K562 (cell line): ENCODE measurements around the gene UBE3B. TPM values are rescaled to one million over a fixed set of nuclear protein-coding genes. Genes with fewer than 3 reads are reported as not detected.

Experiments
- CCNT2 ChIP-seq: IDR thresholded peaks from 2 replicates; pipeline ENCODE4 v1.6.1; 2011; ENCODE audit warnings: borderline replicate concordance, low read depth, mild to moderate bottlenecking, moderate library complexity, mixed read lengths, low read length; ENCODE audit not compliant: insufficient read length; ENCODE audit errors: extremely low read depth
- EGR1 ChIP-seq: fragments of 450-650 bp; conservative IDR thresholded peaks from 2 replicates; pipeline ENCODE4 v1.6.1; 2017; ENCODE audit warnings: mild to moderate bottlenecking
- ESRRA ChIP-seq: fragments of 450-650 bp; IDR thresholded peaks from 2 replicates; pipeline ENCODE4 v1.6.1; 2014; ENCODE audit warnings: low read depth, mild to moderate bottlenecking, moderate library complexity, borderline replicate concordance
- FOXA1 ChIP-seq: fragments of 450-650 bp; IDR thresholded peaks from 2 replicates; pipeline ENCODE4 v1.6.1; 2016; ENCODE audit warnings: mild to moderate bottlenecking, borderline replicate concordance
- FOXJ2 ChIP-seq: fragments of 200-800 bp; sonication (Bioruptor generic); IDR thresholded peaks from 2 replicates; pipeline ENCODE4 v1.6.1; 2016; ENCODE audit warnings: missing genetic modification characterization, missing compliant biosample characterization
- MIER1 ChIP-seq: fragments of 450-650 bp; IDR thresholded peaks from 2 replicates; pipeline ENCODE4 v1.6.1; 2016; ENCODE audit warnings: antibody characterized with exemption, mild to moderate bottlenecking, low read depth
- MXI1 ChIP-seq: IDR thresholded peaks from 2 replicates; pipeline ENCODE4 v1.6.1; 2011; ENCODE audit warnings: low read depth, mild to moderate bottlenecking, improper control_type of control experiment, low read length
- NFYB ChIP-seq: IDR thresholded peaks from 2 replicates; pipeline ENCODE4 v1.6.1; 2011; ENCODE audit warnings: mild to moderate bottlenecking, moderate library complexity; ENCODE audit not compliant: insufficient read length; ENCODE audit errors: extremely low read depth
- NR2C1 ChIP-seq, 2 experiments: fragments of 450-650 bp; IDR thresholded peaks; 2 replicates each; pipeline ENCODE4 v1.6.1; 2017; ENCODE audit warnings: mild to moderate bottlenecking in 2 of 2, antibody characterized with exemption in 1 of 2, inconsistent platforms in 1 of 2, missing compliant biosample characterization in 1 of 2, missing genetic modification characterization in 1 of 2
- PHB ChIP-seq: fragments of 250-450 bp; sonication (Bioruptor Pico); IDR thresholded peaks from 2 replicates; pipeline ENCODE4 v1.5.0; 2021
- SMC3 ChIP-seq: conservative IDR thresholded peaks from 2 replicates; pipeline ENCODE4 v1.6.1; 2011; ENCODE audit warnings: low read depth, low read length, improper control_type of control experiment; ENCODE audit not compliant: insufficient read depth
- SRSF1 ChIP-seq: fragments of 200-400 bp; formaldehyde crosslinking; IDR thresholded peaks from 2 replicates; pipeline ENCODE4 v1.6.1; 2017; ENCODE audit warnings: mild to moderate bottlenecking, low read depth, low read length, moderate library complexity
- TBP ChIP-seq: optimal IDR thresholded peaks from 2 replicates; pipeline ENCODE3; 2011; ENCODE audit warnings: low read depth, low read length, improper control_type of control experiment
- TCF3 ChIP-seq: sonication (generic); formaldehyde crosslinking; IDR thresholded peaks from 2 replicates; pipeline ENCODE4 v1.4.0; 2020; ENCODE audit warnings: mild to moderate bottlenecking, missing genetic modification reagents
- TFAM ChIP-seq: fragments of 250-450 bp; sonication (Bioruptor Pico); conservative IDR thresholded peaks from 2 replicates; pipeline ENCODE4 v1.5.0; 2021; ENCODE audit warnings: mild to moderate bottlenecking, moderate library complexity
- ZNF699 ChIP-seq: fragments of 250-450 bp; sonication (Bioruptor Pico); IDR thresholded peaks from 2 replicates; pipeline ENCODE4 v1.8.0; 2021; ENCODE audit warnings: mild to moderate bottlenecking, moderate library complexity; ENCODE audit not compliant: insufficient replicate concordance
- ZNF707 ChIP-seq: fragments of 250-450 bp; sonication (Bioruptor Pico); conservative IDR thresholded peaks from 2 replicates; pipeline ENCODE4 v1.8.0; 2022; ENCODE audit warnings: inconsistent platforms, mild to moderate bottlenecking, moderate library complexity
- ZNF830 ChIP-seq: fragments of 250-450 bp; sonication (Bioruptor Pico); IDR thresholded peaks from 2 replicates; pipeline ENCODE4 v1.5.0; 2021; ENCODE audit warnings: mild to moderate bottlenecking
- polyA plus RNA-seq, 8 experiments: library from polyadenylated mRNA; depleted of rRNA in 4 of 8; stranded (reverse) in 5 of 8; unstranded in 3 of 8; fragments of >200 nt; fragmentation: Nextera tagmentation in 2 of 8; fragmentation: Illumina TruSeq in 1 of 8; extraction: Ambion mirVana in 2 of 8; extraction: Trizol in 1 of 8; gene quantifications; 2 replicates each; pipeline versions ENCODE4 v1.2.1 to v1.2.3, GENCODE V29; 2011 to 2014; ENCODE audit warnings: inconsistent platforms in 1 of 8, missing spikeins in 1 of 8
- total RNA-seq, 7 experiments: library from RNA; depleted of rRNA in 6 of 7; stranded (reverse); fragments of >200 nt in 6 of 7; fragmentation: Illumina TruSeq in 2 of 7; extraction: Trizol in 2 of 7; gene quantifications; 2 replicates each; pipeline versions ENCODE4 v1.2.1 to v1.2.3, GENCODE V29; 2011 to 2021; ENCODE audit warnings: low replicate concordance in 1 of 7
- TF ChIP-seq, protein P1 (sequence below): fragments of 200-400 bp; formaldehyde crosslinking; IDR thresholded peaks from 2 replicates; pipeline ENCODE4 v1.6.1; 2017; ENCODE audit warnings: mild to moderate bottlenecking, low read depth, low read length, moderate library complexity
- TF ChIP-seq, protein P2 (sequence below): sonication (generic); formaldehyde crosslinking; IDR thresholded peaks from 2 replicates; pipeline ENCODE4 v1.8.0; 2022; ENCODE audit warnings: mild to moderate bottlenecking, low read depth, missing genetic modification reagents
- TF ChIP-seq, protein P3 (sequence below): IDR thresholded peaks from 3 replicates; pipeline ENCODE4 v1.6.1; 2011; ENCODE audit warnings: borderline replicate concordance, mild to moderate bottlenecking, moderate library complexity; ENCODE audit not compliant: insufficient read length; ENCODE audit errors: extremely low read depth

The UBE3B gene
- total and polyA plus RNA-seq, 9 of the 15 experiments (the other 6 are each of a cell fraction or from before 2014, with no cell fraction given) = 7.6 to 23.6 (median 15.5) TPM

DNA sequence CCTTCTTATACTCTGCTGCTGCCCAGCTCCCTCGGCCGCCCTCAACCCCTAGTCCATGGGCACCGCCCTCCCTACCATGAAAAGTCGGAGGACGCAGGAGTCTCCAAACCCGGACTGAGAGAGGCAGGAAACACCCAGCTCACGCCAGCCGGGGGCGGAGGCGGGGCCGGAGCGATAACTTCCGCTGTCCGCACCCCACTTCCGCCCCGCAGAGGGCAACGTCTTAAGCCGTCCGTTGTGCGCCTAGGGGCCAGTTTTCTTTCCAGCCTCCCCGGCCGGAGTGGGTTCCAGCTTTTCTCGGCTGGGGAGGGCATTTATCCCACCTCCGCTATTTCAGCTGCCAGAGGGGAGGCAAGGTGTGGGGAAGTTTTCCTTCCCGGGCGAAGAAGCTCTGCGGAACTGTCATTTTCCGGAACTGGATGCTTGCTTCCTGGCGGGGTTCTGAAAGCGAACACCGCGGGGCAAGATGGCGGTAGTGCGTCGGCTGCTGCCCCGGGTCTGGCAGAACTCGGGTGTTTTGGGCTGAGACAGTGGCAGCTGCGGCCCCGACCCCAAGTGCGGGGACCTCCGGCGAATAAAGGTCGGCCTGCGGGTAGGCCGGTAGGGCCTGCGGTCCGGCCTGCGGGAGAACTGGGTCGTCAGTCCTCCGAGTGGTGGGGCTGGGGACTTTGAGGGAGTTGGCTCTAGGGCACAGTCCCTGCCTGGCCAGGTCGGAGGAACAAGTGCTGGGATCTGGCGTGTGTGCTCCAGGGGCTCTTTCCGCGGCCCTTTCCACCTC, at the start of gene UBE3B, which contains the start of gene KCTD10 (continued):
- no peak for TF ChIP-seq SRSF1
- no peak for TF ChIP-seq NFYB
- 0 out of 2 replicates have a peak, but pooled peaks have one; percentile 75 for TF ChIP-seq ZNF830
- TF ChIP-seq, protein P1, sequence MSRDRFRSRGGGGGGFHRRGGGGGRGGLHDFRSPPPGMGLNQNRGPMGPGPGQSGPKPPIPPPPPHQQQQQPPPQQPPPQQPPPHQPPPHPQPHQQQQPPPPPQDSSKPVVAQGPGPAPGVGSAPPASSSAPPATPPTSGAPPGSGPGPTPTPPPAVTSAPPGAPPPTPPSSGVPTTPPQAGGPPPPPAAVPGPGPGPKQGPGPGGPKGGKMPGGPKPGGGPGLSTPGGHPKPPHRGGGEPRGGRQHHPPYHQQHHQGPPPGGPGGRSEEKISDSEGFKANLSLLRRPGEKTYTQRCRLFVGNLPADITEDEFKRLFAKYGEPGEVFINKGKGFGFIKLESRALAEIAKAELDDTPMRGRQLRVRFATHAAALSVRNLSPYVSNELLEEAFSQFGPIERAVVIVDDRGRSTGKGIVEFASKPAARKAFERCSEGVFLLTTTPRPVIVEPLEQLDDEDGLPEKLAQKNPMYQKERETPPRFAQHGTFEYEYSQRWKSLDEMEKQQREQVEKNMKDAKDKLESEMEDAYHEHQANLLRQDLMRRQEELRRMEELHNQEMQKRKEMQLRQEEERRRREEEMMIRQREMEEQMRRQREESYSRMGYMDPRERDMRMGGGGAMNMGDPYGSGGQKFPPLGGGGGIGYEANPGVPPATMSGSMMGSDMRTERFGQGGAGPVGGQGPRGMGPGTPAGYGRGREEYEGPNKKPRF = no peak
- TF ChIP-seq, protein P2, sequence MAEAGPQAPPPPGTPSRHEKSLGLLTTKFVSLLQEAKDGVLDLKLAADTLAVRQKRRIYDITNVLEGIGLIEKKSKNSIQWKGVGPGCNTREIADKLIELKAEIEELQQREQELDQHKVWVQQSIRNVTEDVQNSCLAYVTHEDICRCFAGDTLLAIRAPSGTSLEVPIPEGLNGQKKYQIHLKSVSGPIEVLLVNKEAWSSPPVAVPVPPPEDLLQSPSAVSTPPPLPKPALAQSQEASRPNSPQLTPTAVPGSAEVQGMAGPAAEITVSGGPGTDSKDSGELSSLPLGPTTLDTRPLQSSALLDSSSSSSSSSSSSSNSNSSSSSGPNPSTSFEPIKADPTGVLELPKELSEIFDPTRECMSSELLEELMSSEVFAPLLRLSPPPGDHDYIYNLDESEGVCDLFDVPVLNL (CRISPR knock-in tag) = no peak
- peak; percentile 90 for TF ChIP-seq EGR1
- TF ChIP-seq FOXJ2 (tag) = no peak
- no peak for TF ChIP-seq TFAM (CRISPR knock-in tag)
- TF ChIP-seq NR2C1 (IDR thresholded peaks at IDR 0.05) = peak; percentile 92
- peak; percentile 95 for TF ChIP-seq NR2C1 (tag; IDR thresholded peaks at IDR 0.05)
- no peak for TF ChIP-seq ZNF699 (CRISPR knock-in tag)
- TF ChIP-seq CCNT2 = no peak
- TF ChIP-seq PHB (CRISPR knock-in tag) = no peak; the same call in 1 of the 2 replicates
- peak; percentile 45 for TF ChIP-seq ESRRA
- peak; percentile 96 for TF ChIP-seq TBP
- TF ChIP-seq, protein P3, sequence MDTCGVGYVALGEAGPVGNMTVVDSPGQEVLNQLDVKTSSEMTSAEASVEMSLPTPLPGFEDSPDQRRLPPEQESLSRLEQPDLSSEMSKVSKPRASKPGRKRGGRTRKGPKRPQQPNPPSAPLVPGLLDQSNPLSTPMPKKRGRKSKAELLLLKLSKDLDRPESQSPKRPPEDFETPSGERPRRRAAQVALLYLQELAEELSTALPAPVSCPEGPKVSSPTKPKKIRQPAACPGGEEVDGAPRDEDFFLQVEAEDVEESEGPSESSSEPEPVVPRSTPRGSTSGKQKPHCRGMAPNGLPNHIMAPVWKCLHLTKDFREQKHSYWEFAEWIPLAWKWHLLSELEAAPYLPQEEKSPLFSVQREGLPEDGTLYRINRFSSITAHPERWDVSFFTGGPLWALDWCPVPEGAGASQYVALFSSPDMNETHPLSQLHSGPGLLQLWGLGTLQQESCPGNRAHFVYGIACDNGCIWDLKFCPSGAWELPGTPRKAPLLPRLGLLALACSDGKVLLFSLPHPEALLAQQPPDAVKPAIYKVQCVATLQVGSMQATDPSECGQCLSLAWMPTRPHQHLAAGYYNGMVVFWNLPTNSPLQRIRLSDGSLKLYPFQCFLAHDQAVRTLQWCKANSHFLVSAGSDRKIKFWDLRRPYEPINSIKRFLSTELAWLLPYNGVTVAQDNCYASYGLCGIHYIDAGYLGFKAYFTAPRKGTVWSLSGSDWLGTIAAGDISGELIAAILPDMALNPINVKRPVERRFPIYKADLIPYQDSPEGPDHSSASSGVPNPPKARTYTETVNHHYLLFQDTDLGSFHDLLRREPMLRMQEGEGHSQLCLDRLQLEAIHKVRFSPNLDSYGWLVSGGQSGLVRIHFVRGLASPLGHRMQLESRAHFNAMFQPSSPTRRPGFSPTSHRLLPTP = no peak
- TF ChIP-seq FOXA1 = no peak
- peak; percentile 61; the same call in 1 of the 2 replicates for TF ChIP-seq MIER1
- no peak for TF ChIP-seq SMC3
- TF ChIP-seq MXI1 = no peak
- TF ChIP-seq TCF3 (CRISPR knock-in tag) = no peak
- 0 out of 2 replicates have a peak, but pooled peaks have one; percentile 37 for TF ChIP-seq ZNF707
